ENCODE measurements around the gene MOCOS.

DNA sequence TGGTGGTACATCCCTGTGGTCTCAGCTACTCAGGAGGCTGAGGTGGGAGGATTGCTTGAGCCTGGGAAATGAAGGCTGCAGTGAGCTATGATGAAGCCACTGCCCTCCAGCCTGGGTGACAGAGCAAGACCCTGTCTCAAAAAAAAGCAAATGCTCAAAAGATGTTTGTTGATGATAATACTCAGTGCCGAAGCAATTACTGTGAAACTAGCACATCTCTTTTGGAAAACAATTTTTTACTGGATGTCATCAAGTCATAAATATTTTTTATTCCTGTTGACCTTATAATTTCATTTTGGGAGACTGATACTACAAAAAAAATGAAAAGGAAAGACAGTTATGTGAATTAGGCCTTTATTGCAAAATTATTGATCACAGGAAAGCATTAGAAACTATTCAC, 75.7 kb downstream of the MOCOS start:
- TF ChIP-seq, protein P1, sequence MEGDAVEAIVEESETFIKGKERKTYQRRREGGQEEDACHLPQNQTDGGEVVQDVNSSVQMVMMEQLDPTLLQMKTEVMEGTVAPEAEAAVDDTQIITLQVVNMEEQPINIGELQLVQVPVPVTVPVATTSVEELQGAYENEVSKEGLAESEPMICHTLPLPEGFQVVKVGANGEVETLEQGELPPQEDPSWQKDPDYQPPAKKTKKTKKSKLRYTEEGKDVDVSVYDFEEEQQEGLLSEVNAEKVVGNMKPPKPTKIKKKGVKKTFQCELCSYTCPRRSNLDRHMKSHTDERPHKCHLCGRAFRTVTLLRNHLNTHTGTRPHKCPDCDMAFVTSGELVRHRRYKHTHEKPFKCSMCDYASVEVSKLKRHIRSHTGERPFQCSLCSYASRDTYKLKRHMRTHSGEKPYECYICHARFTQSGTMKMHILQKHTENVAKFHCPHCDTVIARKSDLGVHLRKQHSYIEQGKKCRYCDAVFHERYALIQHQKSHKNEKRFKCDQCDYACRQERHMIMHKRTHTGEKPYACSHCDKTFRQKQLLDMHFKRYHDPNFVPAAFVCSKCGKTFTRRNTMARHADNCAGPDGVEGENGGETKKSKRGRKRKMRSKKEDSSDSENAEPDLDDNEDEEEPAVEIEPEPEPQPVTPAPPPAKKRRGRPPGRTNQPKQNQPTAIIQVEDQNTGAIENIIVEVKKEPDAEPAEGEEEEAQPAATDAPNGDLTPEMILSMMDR (IDR thresholded peaks at IDR 0.05): no peak
- TF ChIP-seq POLR2AphosphoS5 (IDR thresholded peaks at IDR 0.05; ENCODE audit: low read depth, low read length): no peak
- no peak for TF ChIP-seq SIN3A (IDR thresholded peaks at IDR 0.05; ENCODE audit: borderline replicate concordance, insufficient read depth, low read depth, low read length)
